GM13977 (cell line): ENCODE data around the gene CACNA1H.

Experiments used
- DNase-seq: peaks from one replicate; pipeline ENCODE4 v3.0.0; 2012; ENCODE audit warnings: low spot score
- CTCF ChIP-seq: IDR thresholded peaks from 2 replicates; pipeline ENCODE4 v1.5.1; 2012; ENCODE audit warnings: mild to moderate bottlenecking, control low read depth; ENCODE audit not compliant: insufficient read depth; ENCODE audit errors: extremely low read depth, missing control alignments
- in situ Hi-C: fragments of 300-500 bp; cut with MboI; formaldehyde crosslinking; loops from one replicate; pipeline ENCODE4 v1.12.0; 2022; ENCODE audit warnings: low sequenced_read_pairs, low pct_unique_long_range_greater_than_20kb, mixed read lengths, inconsistent platforms; ENCODE audit not compliant: unreplicated experiment

The CACNA1H gene

GRCh38 chr16:1165511-1165910, 12.6 kb downstream of the CACNA1H start:
- in situ Hi-C loops: no loop called here
- no peak for DNase-seq
- no peak for TF ChIP-seq CTCF

GRCh38 chr16:1167276-1168107, 14.6 kb downstream of the CACNA1H start:
- no peak for DNase-seq

GRCh38 chr16:1168837-1169236, 15.9 kb downstream of the CACNA1H start:
- in situ Hi-C loops: no loop called here
- TF ChIP-seq CTCF: no peak
- no peak for DNase-seq

More at GRCh38 chr16:1167276-1168107, 14.6 kb downstream of the CACNA1H start:
- no peak for TF ChIP-seq CTCF
- in situ Hi-C loops: no loop called here

GRCh38 chr16:1169285-1170075, 16.6 kb downstream of the CACNA1H start:
- in situ Hi-C loops: no loop called here
- no peak for TF ChIP-seq CTCF
- no peak for DNase-seq

- DNase-seq: no peak
- no peak for TF ChIP-seq CTCF
- in situ Hi-C loops: no loop called here
Observed at GRCh38 chr16:1170076-1170418, 17.1 kb downstream of the CACNA1H start.

GRCh38 chr16:1171001-1171400, 18.1 kb downstream of the CACNA1H start:
- DNase-seq: no peak
- in situ Hi-C loops: no loop called here
- no peak for TF ChIP-seq CTCF
